K562 (cell line): ENCODE data around the gene PRAME. TPM values are rescaled to one million over a fixed set of nuclear protein-coding genes. Genes with fewer than 3 reads are reported as not detected.

Experiments used
- ARHGAP35 ChIP-seq: fragments of 450-650 bp; IDR thresholded peaks from 2 replicates; pipeline ENCODE4 v1.6.1; 2018; ENCODE audit not compliant: partially characterized antibody
- EP300 ChIP-seq: IDR thresholded peaks from 2 replicates; pipeline ENCODE4 v1.6.1; 2012; ENCODE audit warnings: low read length, improper control_type of control experiment
- ETV1 ChIP-seq: fragments of 450-650 bp; conservative IDR thresholded peaks from 2 replicates; pipeline ENCODE4 v1.6.1; 2016; ENCODE audit warnings: missing genetic modification characterization, control low read depth, low read depth, missing compliant biosample characterization
- HCFC1 ChIP-seq: IDR thresholded peaks from 2 replicates; pipeline ENCODE4 v1.6.1; 2012; ENCODE audit warnings: low read depth, low read length, improper control_type of control experiment
- JUN ChIP-seq, 2 experiments: sonication (generic) in 1 of 2; formaldehyde crosslinking in 1 of 2; IDR thresholded peaks; 2 replicates each; pipeline versions ENCODE4 v1.6.1 to v1.8.0; 2012 to 2022; ENCODE audit warnings: borderline replicate concordance in 2 of 2, mild to moderate bottlenecking in 2 of 2, improper control_type of control experiment in 1 of 2, low read depth in 1 of 2, low read length in 1 of 2, missing genetic modification reagents in 1 of 2
- NCOA6 ChIP-seq: fragments of 450-650 bp; IDR thresholded peaks from 2 replicates; pipeline ENCODE4 v1.6.1; 2017; ENCODE audit warnings: mild to moderate bottlenecking
- RHOXF2B ChIP-seq: fragments of 250-450 bp; sonication (Bioruptor Pico); conservative IDR thresholded peaks from 2 replicates; pipeline ENCODE4 v1.5.1; 2021
- YBX1 ChIP-seq: fragments of 450-650 bp; IDR thresholded peaks from 2 replicates; pipeline ENCODE4 v1.7.1; 2016; ENCODE audit warnings: mild to moderate bottlenecking
- ZC3H11A ChIP-seq: IDR thresholded peaks from 2 replicates; pipeline ENCODE4 v1.6.1; 2012; ENCODE audit warnings: low read depth, low read length, improper control_type of control experiment
- ZNF551 ChIP-seq: fragments of 250-450 bp; sonication (Bioruptor Pico); IDR thresholded peaks from 2 replicates; pipeline ENCODE4 v1.5.0; 2021; ENCODE audit warnings: mild to moderate bottlenecking, moderate library complexity
- ZNF79 ChIP-seq: fragments of 250-450 bp; sonication (Bioruptor Pico); IDR thresholded peaks from 2 replicates; pipeline ENCODE4 v1.4.0; 2020; ENCODE audit warnings: low read depth, mild to moderate bottlenecking, moderate library complexity
- polyA plus RNA-seq, 8 experiments: library from polyadenylated mRNA; depleted of rRNA in 4 of 8; stranded (reverse) in 5 of 8; unstranded in 3 of 8; fragments of >200 nt; fragmentation: Nextera tagmentation in 2 of 8; fragmentation: Illumina TruSeq in 1 of 8; extraction: Ambion mirVana in 2 of 8; extraction: Trizol in 1 of 8; gene quantifications; 2 replicates each; pipeline versions ENCODE4 v1.2.1 to v1.2.3, GENCODE V29; 2011 to 2014; ENCODE audit warnings: inconsistent platforms in 1 of 8, missing spikeins in 1 of 8
- total RNA-seq, 7 experiments: library from RNA; depleted of rRNA in 6 of 7; stranded (reverse); fragments of >200 nt in 6 of 7; fragmentation: Illumina TruSeq in 2 of 7; extraction: Trizol in 2 of 7; gene quantifications; 2 replicates each; pipeline versions ENCODE4 v1.2.1 to v1.2.3, GENCODE V29; 2011 to 2021; ENCODE audit warnings: low replicate concordance in 1 of 7
- TF ChIP-seq, protein P1 (sequence below), 2 experiments: fragments of 450-650 bp; IDR thresholded peaks; 2 replicates each; pipeline ENCODE4 v1.6.1; 2016
- TF ChIP-seq, protein P2 (sequence below): fragments of 250-450 bp; sonication (Bioruptor Pico); IDR thresholded peaks from 2 replicates; pipeline ENCODE4 v1.5.0; 2020; ENCODE audit warnings: mild to moderate bottlenecking, borderline replicate concordance
- TF ChIP-seq, protein P3 (sequence below): fragments of 450-650 bp; IDR thresholded peaks from 2 replicates; pipeline ENCODE4 v1.6.1; 2016; ENCODE audit warnings: borderline replicate concordance
- TF ChIP-seq, protein P4 (sequence below): fragments of 250-450 bp; sonication (Bioruptor Pico); IDR thresholded peaks from 2 replicates; pipeline ENCODE4 v1.5.1; 2021; ENCODE audit warnings: mild to moderate bottlenecking
- TF ChIP-seq, protein P5 (sequence below), 2 experiments: IDR thresholded peaks in 1 of 2; conservative IDR thresholded peaks in 1 of 2; 2 replicates each; pipeline ENCODE4 v1.6.1; 2016; ENCODE audit warnings: low read depth in 2 of 2, mild to moderate bottlenecking in 1 of 2, missing compliant biosample characterization in 1 of 2, missing genetic modification characterization in 1 of 2, moderate library complexity in 1 of 2

PRAME gene
- total and polyA plus RNA-seq, 9 of the 15 experiments (the other 6 are each of a cell fraction or from before 2014, with no cell fraction given) = 662 to 2,141 (median 1,142) TPM

DNA sequence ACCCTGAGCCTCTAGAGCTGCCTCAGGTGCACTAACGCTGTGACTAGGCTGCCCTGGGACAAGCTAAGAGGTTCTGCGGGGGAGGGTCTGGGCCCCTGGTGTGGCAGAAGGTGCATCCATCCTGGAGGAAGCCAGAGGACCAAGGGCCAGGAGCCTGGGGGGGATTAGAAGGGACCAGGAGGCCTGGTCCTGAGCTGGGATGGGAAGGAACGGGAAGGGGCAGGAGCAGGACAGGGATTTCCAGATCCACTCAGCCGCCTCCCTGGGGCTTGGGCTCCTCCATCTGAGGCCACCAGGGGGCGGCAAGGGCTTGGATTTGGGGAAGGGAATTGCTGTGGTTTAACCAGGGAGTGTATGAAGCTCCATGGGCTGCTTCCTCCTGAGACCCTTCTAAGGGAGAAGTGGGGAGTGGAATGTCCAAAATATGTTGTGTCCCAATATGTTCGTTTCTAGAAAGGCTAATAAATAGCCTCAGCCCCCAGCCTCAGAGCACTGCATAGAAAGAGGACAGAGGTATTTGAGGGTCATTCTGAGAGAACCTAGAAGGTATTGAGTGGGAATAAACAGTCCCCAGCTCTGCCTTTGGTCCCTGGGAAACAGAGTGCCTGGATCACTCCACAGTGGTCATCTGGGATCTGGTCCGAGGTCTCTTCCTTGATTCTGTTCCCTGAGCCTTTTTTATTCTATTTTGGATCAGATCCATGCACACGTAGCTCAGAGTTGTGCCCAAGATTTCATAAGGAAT lies 17.4 kb upstream of the PRAME start (continued):
- TF ChIP-seq, protein P1, sequence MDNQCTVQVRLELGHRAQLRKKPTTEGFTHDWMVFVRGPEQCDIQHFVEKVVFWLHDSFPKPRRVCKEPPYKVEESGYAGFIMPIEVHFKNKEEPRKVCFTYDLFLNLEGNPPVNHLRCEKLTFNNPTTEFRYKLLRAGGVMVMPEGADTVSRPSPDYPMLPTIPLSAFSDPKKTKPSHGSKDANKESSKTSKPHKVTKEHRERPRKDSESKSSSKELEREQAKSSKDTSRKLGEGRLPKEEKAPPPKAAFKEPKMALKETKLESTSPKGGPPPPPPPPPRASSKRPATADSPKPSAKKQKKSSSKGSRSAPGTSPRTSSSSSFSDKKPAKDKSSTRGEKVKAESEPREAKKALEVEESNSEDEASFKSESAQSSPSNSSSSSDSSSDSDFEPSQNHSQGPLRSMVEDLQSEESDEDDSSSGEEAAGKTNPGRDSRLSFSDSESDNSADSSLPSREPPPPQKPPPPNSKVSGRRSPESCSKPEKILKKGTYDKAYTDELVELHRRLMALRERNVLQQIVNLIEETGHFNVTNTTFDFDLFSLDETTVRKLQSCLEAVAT (IDR thresholded peaks at IDR 0.05) = no peak
- TF ChIP-seq, protein P2, sequence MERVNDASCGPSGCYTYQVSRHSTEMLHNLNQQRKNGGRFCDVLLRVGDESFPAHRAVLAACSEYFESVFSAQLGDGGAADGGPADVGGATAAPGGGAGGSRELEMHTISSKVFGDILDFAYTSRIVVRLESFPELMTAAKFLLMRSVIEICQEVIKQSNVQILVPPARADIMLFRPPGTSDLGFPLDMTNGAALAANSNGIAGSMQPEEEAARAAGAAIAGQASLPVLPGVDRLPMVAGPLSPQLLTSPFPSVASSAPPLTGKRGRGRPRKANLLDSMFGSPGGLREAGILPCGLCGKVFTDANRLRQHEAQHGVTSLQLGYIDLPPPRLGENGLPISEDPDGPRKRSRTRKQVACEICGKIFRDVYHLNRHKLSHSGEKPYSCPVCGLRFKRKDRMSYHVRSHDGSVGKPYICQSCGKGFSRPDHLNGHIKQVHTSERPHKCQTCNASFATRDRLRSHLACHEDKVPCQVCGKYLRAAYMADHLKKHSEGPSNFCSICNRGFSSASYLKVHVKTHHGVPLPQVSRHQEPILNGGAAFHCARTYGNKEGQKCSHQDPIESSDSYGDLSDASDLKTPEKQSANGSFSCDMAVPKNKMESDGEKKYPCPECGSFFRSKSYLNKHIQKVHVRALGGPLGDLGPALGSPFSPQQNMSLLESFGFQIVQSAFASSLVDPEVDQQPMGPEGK (CRISPR knock-in tag) = peak; percentile 77; the same call in 1 of the 2 replicates
- TF ChIP-seq ZNF551 (CRISPR knock-in tag) (0 out of 2 replicates have a peak, but pooled peaks have one; percentile 37), ZC3H11A (peak; percentile 94), EP300 (peak; percentile 75), RHOXF2B (CRISPR knock-in tag) (peak; percentile 64; the same call in 1 of the 2 replicates), YBX1 (no peak), ARHGAP35 (no peak), NCOA6 (no peak), ETV1 (tag) (peak; percentile 56), HCFC1 (peak; percentile 66), ZNF79 (CRISPR knock-in tag) (0 out of 2 replicates have a peak, but pooled peaks have one; percentile 0), JUN (IDR thresholded peaks at IDR 0.05; ENCODE audit: borderline replicate concordance, low read depth, low read length) (peak; percentile 91), JUN (CRISPR knock-in tag; IDR thresholded peaks at IDR 0.05; ENCODE audit: borderline replicate concordance) (0 out of 2 replicates have a peak, but pooled peaks have one; percentile 76)
- TF ChIP-seq, protein P3, sequence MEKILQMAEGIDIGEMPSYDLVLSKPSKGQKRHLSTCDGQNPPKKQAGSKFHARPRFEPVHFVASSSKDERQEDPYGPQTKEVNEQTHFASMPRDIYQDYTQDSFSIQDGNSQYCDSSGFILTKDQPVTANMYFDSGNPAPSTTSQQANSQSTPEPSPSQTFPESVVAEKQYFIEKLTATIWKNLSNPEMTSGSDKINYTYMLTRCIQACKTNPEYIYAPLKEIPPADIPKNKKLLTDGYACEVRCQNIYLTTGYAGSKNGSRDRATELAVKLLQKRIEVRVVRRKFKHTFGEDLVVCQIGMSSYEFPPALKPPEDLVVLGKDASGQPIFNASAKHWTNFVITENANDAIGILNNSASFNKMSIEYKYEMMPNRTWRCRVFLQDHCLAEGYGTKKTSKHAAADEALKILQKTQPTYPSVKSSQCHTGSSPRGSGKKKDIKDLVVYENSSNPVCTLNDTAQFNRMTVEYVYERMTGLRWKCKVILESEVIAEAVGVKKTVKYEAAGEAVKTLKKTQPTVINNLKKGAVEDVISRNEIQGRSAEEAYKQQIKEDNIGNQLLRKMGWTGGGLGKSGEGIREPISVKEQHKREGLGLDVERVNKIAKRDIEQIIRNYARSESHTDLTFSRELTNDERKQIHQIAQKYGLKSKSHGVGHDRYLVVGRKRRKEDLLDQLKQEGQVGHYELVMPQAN = no peak
- TF ChIP-seq, protein P4, sequence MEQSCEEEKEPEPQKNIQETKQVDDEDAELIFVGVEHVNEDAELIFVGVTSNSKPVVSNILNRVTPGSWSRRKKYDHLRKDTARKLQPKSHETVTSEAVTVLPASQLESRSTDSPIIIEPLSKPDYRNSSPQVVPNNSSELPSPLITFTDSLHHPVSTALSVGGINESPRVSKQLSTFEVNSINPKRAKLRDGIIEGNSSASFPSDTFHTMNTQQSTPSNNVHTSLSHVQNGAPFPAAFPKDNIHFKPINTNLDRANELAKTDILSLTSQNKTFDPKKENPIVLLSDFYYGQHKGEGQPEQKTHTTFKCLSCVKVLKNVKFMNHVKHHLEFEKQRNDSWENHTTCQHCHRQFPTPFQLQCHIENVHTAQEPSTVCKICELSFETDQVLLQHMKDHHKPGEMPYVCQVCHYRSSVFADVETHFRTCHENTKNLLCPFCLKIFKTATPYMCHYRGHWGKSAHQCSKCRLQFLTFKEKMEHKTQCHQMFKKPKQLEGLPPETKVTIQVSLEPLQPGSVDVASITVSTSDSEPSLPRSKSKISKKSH = 0 out of 2 replicates have a peak, but pooled peaks have one; percentile 40
- TF ChIP-seq, protein P5, sequence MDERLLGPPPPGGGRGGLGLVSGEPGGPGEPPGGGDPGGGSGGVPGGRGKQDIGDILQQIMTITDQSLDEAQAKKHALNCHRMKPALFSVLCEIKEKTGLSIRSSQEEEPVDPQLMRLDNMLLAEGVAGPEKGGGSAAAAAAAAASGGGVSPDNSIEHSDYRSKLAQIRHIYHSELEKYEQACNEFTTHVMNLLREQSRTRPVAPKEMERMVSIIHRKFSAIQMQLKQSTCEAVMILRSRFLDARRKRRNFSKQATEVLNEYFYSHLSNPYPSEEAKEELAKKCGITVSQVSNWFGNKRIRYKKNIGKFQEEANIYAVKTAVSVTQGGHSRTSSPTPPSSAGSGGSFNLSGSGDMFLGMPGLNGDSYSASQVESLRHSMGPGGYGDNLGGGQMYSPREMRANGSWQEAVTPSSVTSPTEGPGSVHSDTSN (CRISPR knock-in tag; IDR thresholded peaks at IDR 0.05; ENCODE audit: low read depth) = no peak
- TF ChIP-seq, protein P5 (tag; conservative IDR thresholded peaks at IDR 0.05; ENCODE audit: low read depth) = no peak
